Measurements from ENCODE around the gene LTBR. TPM values are rescaled to one million over a fixed set of nuclear protein-coding genes. Genes with fewer than 3 reads are reported as not detected.
"Not testable (repeated sequence)": the region's sequence is repeated elsewhere in the genome, so short reads cannot be mapped to it uniquely, and the experiment has no call there.

LTBR gene
- 84.7 and 105 TPM in 2 replicates for total RNA-seq (2014; rRNA removed; shearing (Covaris generic))
- polyA plus RNA-seq (2015; cell fraction: cytosol; rRNA removed) = 138 and 153 TPM in 2 replicates
- polyA plus RNA-seq (2015; cell fraction: nucleus; rRNA removed) = 185 and 188 TPM in 2 replicates

GRCh38 chr12:6383572-6384498, at the start of gene LTBR:
Gene LTBR, plus strand, starts transcription at chr12:6384162. Its CDS starts 197 bp downstream, at chr12:6384359.
- peak; percentile 89 for DNase-seq (ENCODE audit: low read depth)

GRCh38 chr12:6334359-6334758, 49.6 kb upstream of the LTBR start:
- DNase-seq (ENCODE audit: low read depth) = no peak

- no peak for DNase-seq (ENCODE audit: low read depth)
Measured at GRCh38 chr12:6334940-6335450, 49.0 kb upstream of the LTBR start.

- peak; percentile 94 for DNase-seq (ENCODE audit: low read depth)
Measured at GRCh38 chr12:6335451-6336078, 48.4 kb upstream of the LTBR start.

GRCh38 chr12:6336079-6336888, 47.7 kb upstream of the LTBR start:
- DNase-seq (ENCODE audit: low read depth) = peak; percentile 99

- DNase-seq (ENCODE audit: low read depth) = peak; percentile 53
Measured at GRCh38 chr12:6336889-6337853, 46.8 kb upstream of the LTBR start.

- DNase-seq (ENCODE audit: low read depth) = no peak
Measured at GRCh38 chr12:6337958-6338433, 46.0 kb upstream of the LTBR start.

- DNase-seq (ENCODE audit: low read depth) = not testable (repeated sequence)
Measured at GRCh38 chr12:6338536-6338935, 45.4 kb upstream of the LTBR start.

GRCh38 chr12:6338955-6339354, 45.0 kb upstream of the LTBR start:
- no peak for DNase-seq (ENCODE audit: low read depth)

GRCh38 chr12:6340032-6340638, 43.8 kb upstream of the LTBR start:
- peak; percentile 57 for DNase-seq (ENCODE audit: low read depth)

GRCh38 chr12:6340745-6341416, 43.1 kb upstream of the LTBR start:
- no peak for DNase-seq (ENCODE audit: low read depth)

GRCh38 chr12:6341417-6342139, 42.4 kb upstream of the LTBR start, which contains the start of gene TNFRSF1A:
Gene TNFRSF1A, minus strand, starts transcription at chr12:6342076. Its CDS starts 262 bp downstream, at chr12:6341814.
- peak; percentile 82 for DNase-seq (ENCODE audit: low read depth)

- DNase-seq (ENCODE audit: low read depth) = no peak
Measured at GRCh38 chr12:6342140-6342889, 41.6 kb upstream of the LTBR start.

GRCh38 chr12:6343518-6343917, 40.4 kb upstream of the LTBR start:
- no peak for DNase-seq (ENCODE audit: low read depth)

GRCh38 chr12:6344101-6344660, 39.8 kb upstream of the LTBR start:
- not testable (repeated sequence) for DNase-seq (ENCODE audit: low read depth)

- peak; percentile 94 for DNase-seq (ENCODE audit: low read depth)
Measured at GRCh38 chr12:6345319-6346091, 38.5 kb upstream of the LTBR start.

Data from HT1080 (cell line).